H9 (cell line): ENCODE results near the gene GALE. TPM values are rescaled to one million over a fixed set of nuclear protein-coding genes. Genes with fewer than 3 reads are reported as not detected.
A peak's percentile ranks its signal among the peaks of the same experiment; 100 is the strongest.

Source experiments
- DNase-seq: peaks from one replicate; pipeline ENCODE4 v3.0.0-alpha.2; 2017
- H2AFZ ChIP-seq: one replicate; pipeline ENCODE4 v1.6.1; 2013; ENCODE audit warnings: mild to moderate bottlenecking, low read length, control low read depth, moderate library complexity
- H2AK5ac ChIP-seq: 2 replicates; pipeline ENCODE4 v1.6.1; 2013; ENCODE audit warnings: low read length, control low read depth, mixed read lengths; ENCODE audit not compliant: insufficient read length
- H2BK120ac ChIP-seq: one replicate; pipeline ENCODE4 v1.6.1; 2013; ENCODE audit warnings: low read depth, mild to moderate bottlenecking, low read length, control low read depth, inconsistent platforms; ENCODE audit not compliant: poor library complexity, severe bottlenecking
- H2BK12ac ChIP-seq: 2 replicates; pipeline ENCODE4 v1.6.1; 2013; ENCODE audit warnings: low read length, control low read depth, mixed read lengths, low read depth; ENCODE audit not compliant: insufficient read length
- H2BK15ac ChIP-seq: 2 replicates; pipeline ENCODE4 v1.6.1; 2013; ENCODE audit warnings: low read depth, low read length, control low read depth
- H2BK20ac ChIP-seq: one replicate; pipeline ENCODE4 v1.6.1; 2013; ENCODE audit warnings: low read depth, mild to moderate bottlenecking, low read length, control low read depth, inconsistent platforms; ENCODE audit not compliant: poor library complexity, severe bottlenecking
- H2BK5ac ChIP-seq: 2 replicates; pipeline ENCODE4 v1.6.1; 2013; ENCODE audit warnings: low read length, control low read depth, mixed read lengths; ENCODE audit not compliant: insufficient read length
- H3K14ac ChIP-seq: 2 replicates; pipeline ENCODE4 v1.6.1; 2013; ENCODE audit warnings: low read length, control low read depth; ENCODE audit not compliant: insufficient read depth
- H3K18ac ChIP-seq: 2 replicates; pipeline ENCODE4 v1.6.1; 2013; ENCODE audit warnings: low read depth, mild to moderate bottlenecking, mixed read lengths, low read length, control low read depth; ENCODE audit not compliant: insufficient read length
- H3K23ac ChIP-seq: 2 replicates; pipeline ENCODE4 v1.6.1; 2013; ENCODE audit warnings: low read length, control low read depth, mixed read lengths, low read depth; ENCODE audit not compliant: insufficient read length
- H3K23me2 ChIP-seq: 2 replicates; pipeline ENCODE4 v1.6.1; 2013; ENCODE audit warnings: low read depth, mild to moderate bottlenecking, mixed read lengths, low read length, control low read depth; ENCODE audit not compliant: insufficient read length, poor library complexity, severe bottlenecking
- H3K27ac ChIP-seq: 2 replicates; pipeline ENCODE4 v1.5.1; 2013; ENCODE audit warnings: low read length, control low read depth, mixed read lengths, low read depth; ENCODE audit not compliant: insufficient read length
- H3K27me3 ChIP-seq: 2 replicates; pipeline ENCODE4 v1.6.1; 2013; ENCODE audit warnings: low read length, control low read depth, inconsistent platforms; ENCODE audit not compliant: insufficient read depth
- H3K4ac ChIP-seq: 2 replicates; pipeline ENCODE4 v1.6.1; 2013; ENCODE audit warnings: low read depth, mild to moderate bottlenecking, control low read depth, inconsistent platforms, low read length, moderate library complexity
- H3K4me1 ChIP-seq: 2 replicates; pipeline ENCODE4 v1.6.1; 2013; ENCODE audit warnings: low read length, control low read depth, inconsistent platforms; ENCODE audit not compliant: insufficient read depth
- H3K4me2 ChIP-seq: 2 replicates; pipeline ENCODE4 v1.6.1; 2013; ENCODE audit warnings: low read length, control low read depth, mixed read lengths; ENCODE audit not compliant: insufficient read length, insufficient read depth
- H3K56ac ChIP-seq: 2 replicates; pipeline ENCODE4 v1.6.1; 2013; ENCODE audit warnings: low read depth, mild to moderate bottlenecking, mixed read lengths, low read length, control low read depth; ENCODE audit not compliant: insufficient read length
- H3K79me1 ChIP-seq: 2 replicates; pipeline ENCODE4 v1.6.1; 2013; ENCODE audit warnings: low read depth, mild to moderate bottlenecking, moderate library complexity, low read length, control low read depth, inconsistent platforms; ENCODE audit not compliant: insufficient read depth, poor library complexity, severe bottlenecking
- H3K79me2 ChIP-seq: 2 replicates; pipeline ENCODE4 v1.6.1; 2013; ENCODE audit warnings: low read length, control low read depth, inconsistent platforms; ENCODE audit not compliant: insufficient read depth
- H3K9ac ChIP-seq: 2 replicates; pipeline ENCODE4 v1.6.1; 2013; ENCODE audit warnings: low read length, control low read depth, mixed read lengths; ENCODE audit not compliant: insufficient read length; ENCODE audit errors: extremely low read depth
- H3K9me3 ChIP-seq: one replicate; pipeline ENCODE4 v1.6.1; 2013; ENCODE audit warnings: low read depth, low read length, inconsistent platforms; ENCODE audit not compliant: control insufficient read depth
- H3T11ph ChIP-seq: one replicate; pipeline ENCODE4 v1.6.1; 2013; ENCODE audit warnings: mild to moderate bottlenecking, low read length, control low read depth, inconsistent platforms
- H4K20me1 ChIP-seq: one replicate; pipeline ENCODE4 v1.6.1; 2013; ENCODE audit not compliant: control insufficient read depth, insufficient read length, insufficient read depth
- H4K5ac ChIP-seq: 2 replicates; pipeline ENCODE4 v1.6.1; 2013; ENCODE audit warnings: low read depth, mild to moderate bottlenecking, mixed read lengths, low read length, control low read depth; ENCODE audit not compliant: insufficient read length
- H4K8ac ChIP-seq: replicated peaks from 2 replicates; pipeline ENCODE4 v1.6.1; 2013; ENCODE audit warnings: low read length, control low read depth, mixed read lengths, low read depth; ENCODE audit not compliant: insufficient read length
- H4K91ac ChIP-seq: 2 replicates; pipeline ENCODE4 v1.6.1; 2013; ENCODE audit warnings: low read depth, mild to moderate bottlenecking, moderate library complexity, mixed read lengths, low read length, control low read depth; ENCODE audit not compliant: insufficient read length
- H3K27ac Mint-ChIP-seq, 3 experiments: 2 replicates in 2 of 3; 3 replicates in 1 of 3; pipeline ENCODE4 v1.8.0; 2020 to 2021; ENCODE audit warnings: mixed read lengths in 3 of 3, mild to moderate bottlenecking in 1 of 3, moderate library complexity in 1 of 3
- H3K27me3 Mint-ChIP-seq: 2 replicates; pipeline ENCODE4 v1.8.0; 2021; ENCODE audit warnings: low read depth, mild to moderate bottlenecking, moderate library complexity, mixed read lengths
- H3K36me3 Mint-ChIP-seq, 3 experiments: 2 replicates in 2 of 3; 3 replicates in 1 of 3; pipeline ENCODE4 v1.8.0; 2020 to 2021; ENCODE audit warnings: low read depth in 3 of 3, mixed read lengths in 3 of 3; ENCODE audit not compliant: insufficient read depth in 1 of 3
- H3K4me1 Mint-ChIP-seq, 2 experiments: 2 replicates each; pipeline ENCODE4 v1.8.0; 2020; ENCODE audit warnings: mixed read lengths in 2 of 2
- H3K4me3 Mint-ChIP-seq, 2 experiments: 2 replicates in 1 of 2; 3 replicates in 1 of 2; pipeline ENCODE4 v1.8.0; 2020 to 2021; ENCODE audit warnings: mild to moderate bottlenecking in 2 of 2, mixed read lengths in 2 of 2, moderate library complexity in 1 of 2
- H3K9me3 Mint-ChIP-seq, 2 experiments: 2 replicates in 1 of 2; 3 replicates in 1 of 2; pipeline ENCODE4 v1.8.0; 2020; ENCODE audit warnings: mild to moderate bottlenecking in 2 of 2, mixed read lengths in 2 of 2, moderate library complexity in 1 of 2
- WGBS: extraction: QIAGEN DNeasy Blood & Tissue Kit; methylation state at CpG from one replicate; pipeline ENCODE4 v1.1.7; 2013; ENCODE audit warnings: missing lambda C conversion rate, low lambda C conversion rate, mixed read lengths; ENCODE audit not compliant: insufficient read length; ENCODE audit errors: extremely low coverage; 5-methylcytosine and 5-hydroxymethylcytosine counted together
- total RNA-seq: library from RNA; stranded (reverse); gene quantifications from 2 replicates; pipeline ENCODE4 v1.2.1, GENCODE V29; 2021
- TF ChIP-seq, protein P1 (sequence below): fragments of 200-600 bp; sonication (generic); conservative IDR thresholded peaks from 3 replicates; pipeline ENCODE4 v1.8.0; 2021; ENCODE audit warnings: antibody characterized with exemption, mild to moderate bottlenecking

GALE gene
- total RNA-seq, 1 experiment from 2014 or later: 36.0 TPM

GRCh38 chr1:23837908-23838307 lies 37.4 kb upstream of the GALE start:
- Mint-ChIP-seq H3K27ac (no peak overlapping the region), H3K9me3 (no peaks in the 10 kb centered on the region), H3K36me3 (no peaks in the 10 kb centered on the region), H3K4me1 (peaks cover 9 to 11% of the 10 kb centered on the region in 2 experiments), H3K27me3 (peaks cover 25% of the 10 kb centered on the region), H3K4me3 (peak overlapping the region; percentile 54 to 80)
- H2AK5ac ChIP-seq: no peak overlapping the region
- no CpG with 5 or more reads among the region's 13 CpGs for WGBS
- H4K8ac ChIP-seq: no peak overlapping the region
- TF ChIP-seq, protein P1, sequence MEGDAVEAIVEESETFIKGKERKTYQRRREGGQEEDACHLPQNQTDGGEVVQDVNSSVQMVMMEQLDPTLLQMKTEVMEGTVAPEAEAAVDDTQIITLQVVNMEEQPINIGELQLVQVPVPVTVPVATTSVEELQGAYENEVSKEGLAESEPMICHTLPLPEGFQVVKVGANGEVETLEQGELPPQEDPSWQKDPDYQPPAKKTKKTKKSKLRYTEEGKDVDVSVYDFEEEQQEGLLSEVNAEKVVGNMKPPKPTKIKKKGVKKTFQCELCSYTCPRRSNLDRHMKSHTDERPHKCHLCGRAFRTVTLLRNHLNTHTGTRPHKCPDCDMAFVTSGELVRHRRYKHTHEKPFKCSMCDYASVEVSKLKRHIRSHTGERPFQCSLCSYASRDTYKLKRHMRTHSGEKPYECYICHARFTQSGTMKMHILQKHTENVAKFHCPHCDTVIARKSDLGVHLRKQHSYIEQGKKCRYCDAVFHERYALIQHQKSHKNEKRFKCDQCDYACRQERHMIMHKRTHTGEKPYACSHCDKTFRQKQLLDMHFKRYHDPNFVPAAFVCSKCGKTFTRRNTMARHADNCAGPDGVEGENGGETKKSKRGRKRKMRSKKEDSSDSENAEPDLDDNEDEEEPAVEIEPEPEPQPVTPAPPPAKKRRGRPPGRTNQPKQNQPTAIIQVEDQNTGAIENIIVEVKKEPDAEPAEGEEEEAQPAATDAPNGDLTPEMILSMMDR: no peak
- H2BK20ac ChIP-seq: no peak overlapping the region
- H3K9me3 ChIP-seq: no peaks in the 10 kb centered on the region
- no peak overlapping the region for H2AFZ ChIP-seq
- no peaks in the 10 kb centered on the region; the same call in 1 of the 2 replicates for H3K4me1 ChIP-seq
- H2BK120ac ChIP-seq: no peak overlapping the region
- H3K18ac ChIP-seq: no peak overlapping the region
- no peak overlapping the region for H3K56ac ChIP-seq
- H2BK15ac ChIP-seq: no peak overlapping the region
- no peak overlapping the region for H3K14ac ChIP-seq
- no peaks in the 10 kb centered on the region for H3K79me1 ChIP-seq
- H3K4ac ChIP-seq: no peak overlapping the region
- DNase-seq: peak; percentile 31
- no peak overlapping the region for H2BK5ac ChIP-seq
- peaks cover 8% of the 10 kb centered on the region for H3K23me2 ChIP-seq
- H4K5ac ChIP-seq: no peak overlapping the region
- H3K4me2 ChIP-seq: peak overlapping the region; percentile 73
- no peak overlapping the region for H4K91ac ChIP-seq
- no peak overlapping the region for H3K27ac ChIP-seq
- H3K79me2 ChIP-seq: no peaks in the 10 kb centered on the region
- H3K27me3 ChIP-seq: peaks cover 3% of the 10 kb centered on the region; the same call in 1 of the 2 replicates
- H2BK12ac ChIP-seq: no peak overlapping the region
- no peak overlapping the region for H3K23ac ChIP-seq
- no peak overlapping the region for H3K9ac ChIP-seq
- H3T11ph ChIP-seq: no peak overlapping the region
- no peaks in the 10 kb centered on the region for H4K20me1 ChIP-seq
